Loucy (cell line): ENCODE measurements around the gene CCDC86.
A peak's percentile ranks its signal among the peaks of the same experiment; 100 is the strongest.

Experiments used
- H2AFZ ChIP-seq: fragments of 200-600 bp; sonication (generic); 2 replicates; pipeline ENCODE4 v1.6.0; 2016; ENCODE audit warnings: antibody characterized with exemption, mild to moderate bottlenecking, low read length, moderate library complexity
- H3F3A ChIP-seq: fragments of 200-600 bp; 2 replicates; pipeline ENCODE4 v1.6.0; 2016; ENCODE audit warnings: antibody characterized with exemption, low read depth, mild to moderate bottlenecking
- H3K27me3 ChIP-seq: fragments of 200-600 bp; sonication (generic); 2 replicates; pipeline ENCODE4 v1.6.1; 2014; ENCODE audit warnings: low read length, mild to moderate bottlenecking; ENCODE audit not compliant: insufficient read depth, poor library complexity, severe bottlenecking
- H3K36me3 ChIP-seq: fragments of 200-600 bp; sonication (generic); 2 replicates; pipeline ENCODE4 v1.6.1; 2016; ENCODE audit warnings: low read length; ENCODE audit not compliant: insufficient read depth
- H3K4me1 ChIP-seq: fragments of 200-600 bp; sonication (generic); 2 replicates; pipeline ENCODE4 v1.5.1; 2014; ENCODE audit warnings: low read length, mild to moderate bottlenecking; ENCODE audit not compliant: insufficient read depth, poor library complexity, severe bottlenecking
- H3K4me2 ChIP-seq: fragments of 200-600 bp; sonication (generic); 2 replicates; pipeline ENCODE4 v1.6.0; 2014; ENCODE audit warnings: antibody characterized with exemption, low read length, low read depth, mild to moderate bottlenecking; ENCODE audit not compliant: poor library complexity, severe bottlenecking
- H3K4me3 ChIP-seq: fragments of 200-600 bp; sonication (generic); 2 replicates; pipeline ENCODE4 v1.5.1; 2014; ENCODE audit warnings: low read length, mild to moderate bottlenecking, mixed read lengths; ENCODE audit not compliant: poor library complexity, severe bottlenecking
- H3K79me2 ChIP-seq: fragments of 200-600 bp; sonication (generic); 2 replicates; pipeline ENCODE4 v1.6.1; 2014; ENCODE audit warnings: low read length; ENCODE audit not compliant: insufficient read depth
- H3K9ac ChIP-seq: fragments of 200-600 bp; sonication (generic); 2 replicates; pipeline ENCODE4 v1.6.0; 2014; ENCODE audit warnings: mild to moderate bottlenecking, low read depth, low read length, moderate library complexity; ENCODE audit not compliant: poor library complexity, severe bottlenecking
- H3K9me2 ChIP-seq: fragments of 200-600 bp; sonication (generic); replicated peaks from 2 replicates; pipeline ENCODE4 v1.6.1; 2016; ENCODE audit warnings: low read depth, low read length, mixed read lengths
- H3K9me3 ChIP-seq: fragments of 200-600 bp; sonication (generic); 2 replicates; pipeline ENCODE4 v1.6.1; 2014; ENCODE audit warnings: mild to moderate bottlenecking, antibody characterized with exemption, low read length, low read depth; ENCODE audit not compliant: insufficient read depth
- H4K20me1 ChIP-seq: fragments of 200-600 bp; sonication (generic); 2 replicates; pipeline ENCODE4 v1.6.0; 2014; ENCODE audit warnings: antibody characterized with exemption, low read length, mild to moderate bottlenecking; ENCODE audit not compliant: insufficient read depth, poor library complexity, severe bottlenecking
- EZH2phosphoT487 ChIP-seq: fragments of 200-600 bp; IDR thresholded peaks from 2 replicates; pipeline ENCODE4 v1.6.1; 2018; ENCODE audit warnings: antibody characterized with exemption, mild to moderate bottlenecking, moderate library complexity, borderline replicate concordance
- TF ChIP-seq, protein P1 (sequence below): fragments of 200-600 bp; sonication (generic); conservative IDR thresholded peaks from 2 replicates; pipeline ENCODE4 v1.5.1; 2014; ENCODE audit warnings: mild to moderate bottlenecking, antibody characterized with exemption, low read length

CCDC86 gene

DNA sequence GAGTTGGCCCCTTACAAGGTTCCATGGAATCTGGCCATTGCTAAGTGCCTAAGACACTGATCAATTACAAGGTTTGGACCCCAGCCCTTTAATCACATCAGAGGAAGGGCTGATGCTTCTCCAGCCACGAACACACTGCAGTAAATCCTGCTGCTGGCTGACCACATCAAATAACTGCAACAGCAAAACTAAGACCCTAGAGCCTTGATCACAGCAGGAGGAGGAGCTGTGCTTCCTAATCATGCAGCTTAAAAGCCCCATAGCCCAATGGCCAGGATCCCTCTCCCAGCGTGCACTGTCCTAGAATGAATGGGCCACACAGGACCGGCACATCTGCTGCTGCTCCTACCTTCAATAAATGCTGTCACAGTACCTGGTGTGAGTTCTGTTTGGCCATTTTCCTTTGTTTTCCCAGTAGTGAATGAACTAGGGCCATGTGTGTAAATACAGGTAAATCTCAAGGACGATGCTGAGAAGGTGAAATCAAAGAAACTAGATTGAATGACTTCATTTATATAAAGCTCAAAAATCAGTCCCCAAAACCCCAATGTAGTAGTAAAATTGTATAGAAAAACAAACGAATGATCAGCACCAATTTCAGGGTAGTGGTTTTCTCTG lies 38.2 kb downstream of the CCDC86 start:
- Histone ChIP-seq H3K79me2 (no peaks in the 10 kb centered on the region), H3F3A (no peaks in the 10 kb centered on the region), H3K9me2 (no peaks in the 10 kb centered on the region), H3K9ac (no peak overlapping the region), H3K4me3 (peak overlapping the region; percentile 23), H3K4me2 (peak overlapping the region; percentile 52), H3K9me3 (no peaks in the 10 kb centered on the region), H2AFZ (no peak overlapping the region), H3K4me1 (peaks cover 42% of the 10 kb centered on the region), H3K27me3 (no peaks in the 10 kb centered on the region), H4K20me1 (no peaks in the 10 kb centered on the region), H3K36me3 (no peaks in the 10 kb centered on the region)
- TF ChIP-seq, protein P1, sequence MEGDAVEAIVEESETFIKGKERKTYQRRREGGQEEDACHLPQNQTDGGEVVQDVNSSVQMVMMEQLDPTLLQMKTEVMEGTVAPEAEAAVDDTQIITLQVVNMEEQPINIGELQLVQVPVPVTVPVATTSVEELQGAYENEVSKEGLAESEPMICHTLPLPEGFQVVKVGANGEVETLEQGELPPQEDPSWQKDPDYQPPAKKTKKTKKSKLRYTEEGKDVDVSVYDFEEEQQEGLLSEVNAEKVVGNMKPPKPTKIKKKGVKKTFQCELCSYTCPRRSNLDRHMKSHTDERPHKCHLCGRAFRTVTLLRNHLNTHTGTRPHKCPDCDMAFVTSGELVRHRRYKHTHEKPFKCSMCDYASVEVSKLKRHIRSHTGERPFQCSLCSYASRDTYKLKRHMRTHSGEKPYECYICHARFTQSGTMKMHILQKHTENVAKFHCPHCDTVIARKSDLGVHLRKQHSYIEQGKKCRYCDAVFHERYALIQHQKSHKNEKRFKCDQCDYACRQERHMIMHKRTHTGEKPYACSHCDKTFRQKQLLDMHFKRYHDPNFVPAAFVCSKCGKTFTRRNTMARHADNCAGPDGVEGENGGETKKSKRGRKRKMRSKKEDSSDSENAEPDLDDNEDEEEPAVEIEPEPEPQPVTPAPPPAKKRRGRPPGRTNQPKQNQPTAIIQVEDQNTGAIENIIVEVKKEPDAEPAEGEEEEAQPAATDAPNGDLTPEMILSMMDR, result no peak
- TF ChIP-seq EZH2phosphoT487, result no peak

DNA sequence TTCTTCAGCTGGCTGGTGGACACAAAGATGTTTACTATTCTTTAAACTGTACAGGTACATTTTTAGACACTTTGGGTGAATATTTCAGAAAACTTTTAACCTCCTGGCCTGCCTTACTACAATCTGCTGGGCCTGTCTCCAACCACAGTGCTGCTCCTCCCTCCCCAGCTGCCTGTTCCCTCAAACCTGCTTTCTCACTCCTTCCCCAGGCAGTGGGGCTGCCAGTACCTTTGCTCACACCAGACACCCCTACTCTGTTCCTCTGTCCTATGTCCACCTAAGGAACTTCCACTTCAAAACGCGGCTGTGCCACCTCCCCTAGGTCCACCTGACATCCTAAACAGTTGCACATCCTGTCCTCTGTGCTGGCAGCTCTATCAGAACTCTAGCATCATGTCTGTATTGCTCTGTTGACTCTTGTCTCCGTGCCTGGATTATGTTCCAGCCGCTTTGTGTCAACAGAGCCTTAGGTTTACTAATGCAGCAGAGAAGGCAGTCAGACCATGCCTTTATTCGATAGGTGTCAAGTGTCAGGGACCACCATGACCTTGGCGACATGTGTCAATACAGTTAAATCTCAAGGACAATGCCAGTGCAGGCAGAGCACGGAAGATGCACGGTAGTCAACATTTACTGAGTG lies 38.9 kb downstream of the CCDC86 start:
- Histone ChIP-seq H3K9me2 (no peaks in the 10 kb centered on the region), H3K4me1 (peaks cover 42% of the 10 kb centered on the region), H4K20me1 (no peaks in the 10 kb centered on the region), H3K9ac (no peak overlapping the region), H3K9me3 (no peaks in the 10 kb centered on the region), H3F3A (no peaks in the 10 kb centered on the region), H3K4me3 (no peak overlapping the region), H3K4me2 (peak overlapping the region; percentile 52), H2AFZ (no peak overlapping the region), H3K79me2 (no peaks in the 10 kb centered on the region), H3K36me3 (no peaks in the 10 kb centered on the region), H3K27me3 (no peaks in the 10 kb centered on the region)
- TF ChIP-seq, protein P1, result no peak
- TF ChIP-seq EZH2phosphoT487, result no peak

- Histone ChIP-seq H3K4me3 (no peak overlapping the region), H3K9ac (no peak overlapping the region), H3K4me2 (no peak overlapping the region), H4K20me1 (no peaks in the 10 kb centered on the region), H2AFZ (no peak overlapping the region), H3K79me2 (no peaks in the 10 kb centered on the region), H3K9me2 (no peaks in the 10 kb centered on the region), H3K4me1 (peaks cover 25% of the 10 kb centered on the region), H3F3A (no peaks in the 10 kb centered on the region), H3K36me3 (no peaks in the 10 kb centered on the region), H3K27me3 (no peaks in the 10 kb centered on the region), H3K9me3 (no peaks in the 10 kb centered on the region)
- TF ChIP-seq, protein P1, result peak; percentile 95
- no peak for TF ChIP-seq EZH2phosphoT487
These were observed 45.6 kb downstream of the CCDC86 start for GRCh38 chr11:60887556-60887955.
